Left hindlimb (tissue), 1 donor: ENCODE measurements around the gene SNRPA.
"Not testable (repeated sequence)": the region's sequence is repeated elsewhere in the genome, so short reads cannot be mapped to it uniquely, and the experiment has no call there.

ENCODE experiments used
- DNase-seq: peaks from one replicate; pipeline ENCODE4 v3.0.0-alpha.2; 2018

Gene SNRPA

DNA sequence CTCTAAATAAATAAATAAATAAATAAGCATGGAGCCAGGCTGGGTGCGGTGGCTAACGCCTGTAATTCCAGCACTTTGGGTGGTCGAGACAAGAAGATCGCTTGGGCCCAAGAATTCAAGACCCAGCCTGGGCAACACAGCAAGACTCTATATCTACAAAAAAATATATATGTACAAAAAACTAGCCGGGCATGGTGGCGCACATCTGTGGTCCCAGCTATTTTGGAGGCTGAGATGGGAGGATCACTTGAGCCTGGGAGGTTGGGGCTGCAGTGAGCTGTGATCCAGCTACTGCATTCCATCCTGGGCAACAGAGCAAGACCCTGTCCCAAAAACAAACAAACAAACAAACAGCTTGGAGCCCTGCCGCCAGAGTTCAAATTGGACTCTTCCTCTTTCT lies 3.5 kb upstream of the SNRPA start:
- DNase-seq, result no peak

DNA sequence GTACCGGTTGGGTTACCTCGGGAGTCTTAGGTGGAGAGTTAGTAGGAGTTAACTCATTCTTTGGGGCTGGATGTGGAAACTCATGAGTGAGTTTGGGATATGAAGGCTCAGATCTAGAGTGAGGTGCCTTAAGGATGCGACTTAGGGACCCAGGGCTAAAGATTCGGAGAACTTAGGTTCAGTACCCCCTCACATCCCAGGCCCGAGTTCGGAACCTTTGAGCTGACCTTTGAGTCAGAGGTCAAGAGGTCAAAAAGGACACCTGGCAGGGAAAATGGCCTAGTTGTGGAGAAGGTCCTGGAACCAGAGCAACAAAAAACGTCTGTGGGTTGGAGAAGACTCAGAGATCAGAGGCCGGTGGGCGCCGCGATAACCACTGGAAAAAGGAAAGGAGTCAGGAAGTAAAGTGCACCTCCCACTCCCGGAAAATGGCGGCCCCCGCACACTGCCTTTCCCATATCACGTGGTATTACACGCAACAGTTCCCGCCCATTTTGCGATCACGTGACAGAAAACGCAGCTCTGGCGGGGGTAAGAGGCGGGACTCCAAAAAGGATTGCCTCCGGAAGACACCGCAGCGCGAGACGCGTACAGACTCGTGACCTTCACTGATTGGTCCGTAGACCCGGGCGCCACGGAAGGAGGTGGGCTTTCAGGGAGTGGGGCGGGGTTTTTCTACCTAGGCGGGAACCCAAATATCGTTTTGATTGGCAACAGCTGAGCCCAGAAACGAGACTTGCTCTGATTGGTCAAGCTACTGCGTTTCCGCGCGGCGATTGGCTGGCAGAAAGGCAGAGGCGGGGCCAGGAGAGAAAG lies 737 bp upstream of the SNRPA start, which contains the start of gene ACTMAP:
TSS of gene ACTMAP (minus strand) at position 420 of the 816 bp plus-strand sequence. CDS start 674 bp downstream, outside the sequence.
- DNase-seq, result peak; percentile 100

DNA sequence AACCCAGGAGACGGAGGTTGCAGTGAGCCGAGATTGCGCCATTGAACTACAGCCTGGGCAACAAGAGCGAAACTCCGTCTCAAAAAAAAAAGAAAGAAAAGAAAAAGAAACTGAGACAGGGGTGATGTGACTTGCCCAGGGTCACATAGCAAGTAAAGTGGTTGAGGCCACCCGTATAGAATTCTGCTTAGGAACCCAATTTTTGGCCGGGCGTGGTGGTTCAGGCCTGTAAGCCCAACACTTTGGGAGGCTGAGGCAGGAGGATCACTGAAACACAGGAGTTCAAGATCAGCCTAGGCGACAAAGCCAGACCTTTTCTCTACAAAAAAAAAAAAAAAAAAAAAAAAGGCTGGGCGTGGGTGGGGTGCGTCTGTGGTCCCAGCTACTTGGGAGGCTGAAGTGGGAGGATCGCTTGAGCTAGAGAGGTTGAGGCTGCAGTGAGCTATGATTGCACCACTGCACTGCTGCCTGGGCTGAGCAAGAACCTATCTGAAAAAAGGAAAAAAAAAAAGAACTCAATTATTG lies 1.3 kb downstream of the SNRPA start:
- no peak for DNase-seq

DNA sequence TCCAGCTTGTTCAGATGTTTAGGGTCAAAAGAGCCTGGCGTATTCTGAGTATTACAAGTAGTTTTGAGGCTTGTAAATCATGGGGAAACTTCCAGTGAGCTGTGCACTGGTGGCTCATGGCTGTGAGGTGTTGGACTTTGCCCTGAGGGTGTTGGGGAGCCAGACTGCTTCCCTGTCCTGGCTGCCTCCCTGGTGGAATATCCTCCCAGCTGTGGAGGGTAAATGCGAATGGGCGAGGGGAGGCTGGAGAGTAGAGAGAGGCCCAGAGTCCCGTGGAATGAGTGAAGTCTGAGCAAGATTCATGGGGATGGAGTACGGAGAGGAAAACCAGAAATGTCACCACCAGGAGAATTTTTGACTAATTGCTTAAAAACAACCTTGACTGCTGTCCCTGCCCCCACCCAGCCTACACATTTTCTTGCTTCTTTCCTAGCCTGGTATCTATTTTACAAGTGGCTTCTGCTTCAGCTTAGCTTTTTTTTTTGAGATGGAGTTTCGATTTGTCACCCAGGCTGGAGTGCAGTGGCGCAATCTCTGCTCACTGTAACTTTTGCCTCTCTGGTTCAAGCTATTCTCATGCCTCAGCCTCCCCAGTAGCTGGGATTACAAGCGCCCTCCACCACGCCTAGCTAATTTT lies 3.7 kb downstream of the SNRPA start:
- DNase-seq, result no peak

DNA sequence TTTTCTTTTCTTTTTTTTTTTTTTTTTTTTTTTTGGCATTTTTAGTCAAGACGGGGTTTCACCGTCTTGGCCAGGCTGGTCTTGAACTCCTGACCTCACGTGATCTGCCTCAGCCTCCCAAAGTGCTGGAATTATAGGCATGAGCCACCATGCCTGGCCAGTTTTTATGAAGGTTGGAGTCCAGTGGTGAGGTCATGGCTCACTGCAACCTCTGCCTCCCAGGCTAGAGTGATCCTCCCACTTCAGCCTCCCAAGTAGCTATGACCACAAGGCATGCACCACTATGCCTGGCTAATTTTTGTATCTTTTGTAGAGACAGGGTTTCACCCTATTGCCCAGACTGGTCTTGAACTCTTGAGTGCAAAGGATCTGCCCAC lies 4.2 kb downstream of the SNRPA start:
- DNase-seq, result no peak

DNA sequence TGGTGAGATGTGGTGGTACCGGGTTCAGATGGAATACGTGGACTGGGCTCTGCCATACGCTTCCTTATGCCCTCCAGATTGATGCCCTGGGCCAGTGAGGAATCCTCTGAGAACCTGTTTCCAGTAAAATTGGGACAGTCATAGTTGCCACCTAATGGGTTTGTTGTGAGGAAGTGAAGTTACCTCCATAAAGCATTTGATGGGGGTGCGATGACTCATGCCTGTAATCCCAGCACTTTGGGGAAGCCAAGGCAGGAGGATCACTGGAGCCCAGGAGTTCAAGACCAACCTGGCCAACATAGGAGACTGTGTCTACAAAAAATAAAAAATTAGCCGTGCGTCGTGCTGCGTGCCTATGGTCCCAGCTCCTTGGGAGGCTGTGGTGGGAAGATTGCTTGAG lies 4.8 kb downstream of the SNRPA start:
- no peak for DNase-seq

DNA sequence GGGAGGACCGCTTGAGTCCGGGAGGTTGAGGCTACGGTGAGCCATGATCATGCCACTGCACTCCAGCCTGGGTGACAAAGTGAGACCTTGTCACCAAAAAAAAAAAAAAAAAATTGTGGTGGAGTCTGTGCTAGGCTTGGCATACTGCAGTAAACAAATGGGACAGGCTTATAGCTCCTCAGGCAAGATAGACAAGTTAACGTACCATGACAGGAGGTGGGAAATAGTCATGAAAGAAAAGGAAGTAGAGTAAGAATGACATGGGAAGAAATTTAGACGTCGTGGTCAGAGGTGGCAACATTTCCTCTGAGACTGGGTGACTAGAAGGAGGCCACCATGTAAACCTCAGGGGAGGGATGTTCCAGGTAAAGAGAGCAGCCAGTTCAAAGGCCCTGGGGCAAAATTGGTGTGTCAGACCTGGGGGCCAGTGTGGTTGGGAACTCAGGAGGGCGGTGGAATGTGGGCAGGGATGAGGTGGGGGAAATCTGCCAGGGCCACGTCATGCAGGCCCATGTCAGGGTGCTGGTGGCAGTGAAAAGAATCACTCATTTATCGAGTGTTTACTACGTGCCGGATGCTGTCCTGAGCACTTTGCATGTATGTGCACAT lies 5.6 kb downstream of the SNRPA start:
- DNase-seq, result no peak

DNA sequence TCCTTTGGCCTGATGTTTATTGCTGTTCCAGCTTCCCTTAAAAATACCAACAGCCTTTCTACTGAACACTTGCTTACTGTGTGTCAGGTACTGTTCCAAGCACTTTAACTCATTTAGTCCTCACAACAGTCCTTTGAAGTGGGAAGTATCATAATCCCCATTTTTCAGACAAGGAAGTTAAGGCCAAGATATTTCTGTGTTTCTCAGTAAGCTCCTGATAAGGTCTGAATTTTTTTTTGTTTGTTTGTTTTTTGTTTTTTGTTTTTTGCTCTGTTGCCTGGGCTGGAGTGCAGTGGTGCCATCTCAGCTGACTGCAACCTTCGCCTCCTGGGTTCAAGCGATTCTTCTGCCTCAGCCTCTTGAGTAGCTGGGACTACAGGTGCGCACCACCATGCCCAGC lies 7.5 kb downstream of the SNRPA start:
- DNase-seq, result no peak

DNA sequence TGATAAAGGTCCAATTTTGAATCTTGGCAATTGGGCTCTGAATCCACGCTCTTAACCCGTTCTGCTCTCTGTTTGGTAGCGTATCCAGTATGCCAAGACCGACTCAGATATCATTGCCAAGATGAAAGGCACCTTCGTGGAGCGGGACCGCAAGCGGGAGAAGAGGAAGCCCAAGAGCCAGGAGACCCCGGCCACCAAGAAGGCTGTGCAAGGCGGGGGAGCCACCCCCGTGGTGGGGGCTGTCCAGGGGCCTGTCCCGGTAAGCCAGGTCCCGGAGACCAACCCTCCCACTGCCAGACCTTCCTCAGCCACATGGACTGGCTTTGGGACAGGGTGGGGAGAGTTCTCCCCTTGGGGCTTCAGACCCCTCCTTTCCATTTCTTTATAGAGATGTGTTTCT lies 8.3 kb downstream of the SNRPA start:
- no peak for DNase-seq

DNA sequence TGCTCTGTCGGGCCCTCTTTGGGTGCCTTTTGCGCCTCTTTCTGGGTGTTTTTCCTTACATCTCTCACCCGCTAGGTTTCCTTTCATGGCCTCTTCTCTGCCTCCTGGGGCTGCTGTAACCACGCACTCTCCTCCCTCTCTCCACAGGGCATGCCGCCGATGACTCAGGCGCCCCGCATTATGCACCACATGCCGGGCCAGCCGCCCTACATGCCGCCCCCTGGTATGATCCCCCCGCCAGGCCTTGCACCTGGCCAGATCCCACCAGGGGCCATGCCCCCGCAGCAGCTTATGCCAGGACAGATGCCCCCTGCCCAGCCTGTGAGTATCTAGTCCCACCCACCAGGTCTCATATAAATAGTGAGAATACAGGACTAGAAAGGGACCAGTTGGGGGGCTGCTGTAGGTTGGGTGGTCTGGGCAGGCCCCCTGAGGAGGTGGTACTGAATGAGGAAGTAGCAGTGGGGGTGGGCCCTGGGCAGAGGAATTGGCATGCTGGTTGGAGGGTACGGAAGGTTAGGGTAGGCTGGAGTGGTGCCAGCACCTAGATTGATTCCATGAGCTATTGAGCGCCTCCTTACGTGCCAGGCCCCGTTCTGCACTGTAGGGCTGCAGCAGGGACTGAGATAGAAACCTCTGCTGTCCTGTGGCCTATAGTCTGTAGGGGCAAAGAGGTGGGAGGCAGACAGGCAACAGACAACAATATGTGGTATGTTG lies 11.9 kb downstream of the SNRPA start:
- no peak for DNase-seq

DNA sequence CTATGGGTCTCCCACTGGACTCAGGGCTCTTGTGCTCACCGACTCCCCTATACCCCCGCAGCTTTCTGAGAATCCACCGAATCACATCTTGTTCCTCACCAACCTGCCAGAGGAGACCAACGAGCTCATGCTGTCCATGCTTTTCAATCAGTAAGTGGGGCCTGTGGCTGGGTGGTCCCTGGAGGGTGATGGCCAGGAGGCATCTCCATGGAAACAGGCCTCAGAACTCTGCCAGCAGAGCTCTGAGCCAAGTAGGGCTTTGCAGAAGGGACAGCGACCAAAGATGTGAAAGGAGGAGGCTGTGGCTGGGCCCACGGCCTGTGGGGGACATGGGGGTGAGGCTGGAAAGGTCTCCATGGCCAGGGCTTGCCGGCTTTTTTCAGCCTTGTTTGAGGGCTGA lies 12.5 kb downstream of the SNRPA start:
- no peak for DNase-seq

DNA sequence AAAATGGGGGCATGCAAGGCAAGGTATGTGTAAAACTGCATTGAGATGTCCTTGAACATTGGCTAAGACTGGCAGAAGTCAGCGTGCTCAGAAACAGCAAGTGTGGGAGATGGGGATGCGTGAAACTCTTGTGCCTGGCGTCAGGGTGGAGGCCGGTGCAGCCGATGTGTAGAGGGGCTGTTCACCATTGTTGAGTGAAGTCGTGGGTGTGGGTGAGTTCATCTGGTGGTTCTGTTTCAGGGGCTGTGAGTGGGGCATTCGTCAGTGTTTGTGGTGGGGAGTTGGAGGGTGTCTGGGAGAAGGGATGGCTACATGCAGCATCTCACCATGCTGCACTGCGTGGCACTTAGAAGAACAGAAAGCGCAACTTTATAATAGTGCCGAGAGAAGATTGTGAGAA lies 13.0 kb downstream of the SNRPA start:
- no peak for DNase-seq

DNA sequence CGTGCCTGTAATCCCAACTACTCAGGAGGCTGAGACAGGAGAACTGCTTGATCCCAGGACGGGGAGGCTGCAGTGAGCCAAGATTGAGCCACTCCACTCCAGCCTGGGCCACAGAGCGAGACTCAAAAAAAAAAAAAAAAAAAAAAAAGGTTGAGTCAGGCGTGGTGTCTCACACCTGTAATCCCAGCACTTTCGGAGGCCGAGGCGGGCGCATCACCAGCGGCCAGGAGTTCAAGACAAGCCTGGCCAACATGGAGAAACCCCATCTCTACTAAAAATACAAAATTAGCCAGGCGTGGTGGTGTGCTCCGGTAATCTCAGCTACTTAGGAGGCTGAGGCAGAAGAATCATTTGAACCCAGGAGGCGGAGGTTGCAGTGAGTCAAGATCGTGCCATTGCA lies 15.4 kb downstream of the SNRPA start:
- not testable (repeated sequence) for DNase-seq

DNA sequence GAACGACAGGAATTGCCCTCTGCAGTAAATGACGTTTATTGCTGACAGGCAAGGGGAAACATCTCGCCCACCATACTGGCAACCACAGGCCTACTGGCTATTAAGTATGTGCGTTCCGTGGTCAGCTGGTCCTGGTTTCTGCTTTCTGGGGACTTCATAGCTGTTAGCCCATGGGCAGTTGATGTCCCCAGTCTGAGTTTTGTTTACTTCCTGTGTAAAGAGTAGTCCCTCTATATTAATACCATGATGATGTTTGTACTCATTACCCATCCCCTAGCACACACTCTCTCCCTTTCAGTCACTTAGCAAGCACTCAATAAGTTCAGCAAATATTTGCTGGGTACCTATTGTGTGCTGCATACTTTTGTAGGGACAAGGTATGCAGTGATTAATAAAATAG lies 17.9 kb downstream of the SNRPA start:
- DNase-seq, result no peak

DNA sequence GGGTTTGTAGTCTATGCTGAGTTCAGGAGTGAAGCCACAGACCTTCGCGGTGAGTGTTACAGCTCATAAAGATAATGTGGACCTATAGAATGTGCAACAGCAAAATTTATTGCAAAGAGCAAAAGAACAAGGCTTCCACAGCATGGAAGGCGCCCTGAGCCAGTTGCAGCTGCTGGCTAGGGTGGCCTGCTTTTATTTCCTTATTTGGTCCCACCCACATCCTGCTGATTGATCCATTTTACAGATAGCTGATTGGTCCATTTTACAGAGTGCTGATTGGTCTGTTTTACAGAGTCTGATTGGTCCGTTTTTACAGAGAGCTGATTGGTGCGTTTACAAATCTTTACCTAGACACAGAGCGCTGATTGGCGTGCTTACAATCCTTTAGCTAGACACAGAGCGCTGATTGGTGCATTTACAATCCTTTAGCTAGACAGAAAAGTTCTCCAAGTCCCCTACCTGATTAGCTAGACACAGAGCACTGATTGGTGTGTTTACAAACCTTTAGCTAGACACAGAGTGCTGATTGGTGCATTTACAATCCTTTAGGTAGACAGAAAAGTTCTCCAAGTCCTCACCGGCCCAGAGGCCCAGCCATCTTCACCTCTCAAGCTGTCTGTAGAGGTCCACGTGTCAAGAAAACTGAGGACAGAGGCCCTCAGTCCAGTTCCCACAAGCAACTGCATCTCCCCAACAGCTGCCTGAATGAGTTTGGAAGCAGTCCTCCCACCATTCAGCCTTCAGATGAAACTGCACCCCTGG lies 20.3 kb downstream of the SNRPA start:
- DNase-seq, result not testable (repeated sequence)

DNA sequence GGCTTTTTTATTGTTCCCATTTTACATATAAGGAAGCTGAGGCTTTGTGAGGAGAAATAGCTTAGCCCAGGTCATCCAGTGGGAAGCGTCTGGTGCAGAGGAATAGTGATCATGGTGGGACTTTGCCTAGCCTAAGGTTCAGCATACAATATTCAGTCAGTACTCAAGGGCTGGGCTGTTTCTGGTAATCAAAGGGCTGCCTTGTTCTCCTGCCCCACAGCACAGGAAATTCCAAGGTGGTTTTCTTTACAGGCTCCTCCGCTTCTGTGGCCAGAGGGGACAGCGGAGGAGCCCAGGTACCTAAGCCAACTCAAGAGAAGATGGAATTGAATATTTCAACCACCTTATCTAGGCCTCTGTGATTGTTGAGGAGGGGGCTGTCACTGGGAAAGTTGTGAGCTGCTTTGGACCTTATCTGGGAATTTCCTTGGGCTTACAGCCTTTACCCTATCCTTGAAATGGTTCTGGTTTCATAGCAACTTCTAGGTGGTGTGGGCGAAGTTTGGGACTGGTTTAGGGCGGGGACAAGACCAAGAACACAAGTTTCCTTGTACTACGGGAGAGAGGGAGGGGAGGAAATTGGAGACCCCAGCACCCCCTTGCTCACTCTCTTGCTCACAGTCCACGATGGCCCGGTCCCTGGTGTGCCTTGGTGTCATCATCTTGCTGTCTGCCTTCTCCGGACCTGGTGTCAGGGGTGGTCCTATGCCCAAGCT lies 24.1 kb downstream of the SNRPA start, which contains the start of gene MIA:
TSS of gene MIA (plus strand) at position 606 of the 716 bp plus-strand sequence. CDS start at position 628, 22 bp downstream.
- DNase-seq, result peak; percentile 57

DNA sequence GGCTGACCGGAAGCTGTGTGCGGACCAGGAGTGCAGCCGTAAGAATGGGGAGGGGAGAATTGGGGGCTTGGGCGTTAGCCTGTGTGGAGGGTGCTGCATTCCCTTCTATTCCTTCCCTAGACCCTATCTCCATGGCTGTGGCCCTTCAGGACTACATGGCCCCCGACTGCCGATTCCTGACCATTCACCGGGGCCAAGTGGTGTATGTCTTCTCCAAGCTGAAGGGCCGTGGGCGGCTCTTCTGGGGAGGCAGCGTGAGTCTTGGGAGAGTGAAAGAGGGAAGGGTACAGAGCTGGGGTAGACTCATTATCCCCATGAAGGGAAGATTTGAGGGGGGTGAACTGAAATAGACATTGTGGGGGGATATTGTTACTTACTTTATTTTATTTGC lies 24.6 kb downstream of the SNRPA start:
- no peak for DNase-seq

DNA sequence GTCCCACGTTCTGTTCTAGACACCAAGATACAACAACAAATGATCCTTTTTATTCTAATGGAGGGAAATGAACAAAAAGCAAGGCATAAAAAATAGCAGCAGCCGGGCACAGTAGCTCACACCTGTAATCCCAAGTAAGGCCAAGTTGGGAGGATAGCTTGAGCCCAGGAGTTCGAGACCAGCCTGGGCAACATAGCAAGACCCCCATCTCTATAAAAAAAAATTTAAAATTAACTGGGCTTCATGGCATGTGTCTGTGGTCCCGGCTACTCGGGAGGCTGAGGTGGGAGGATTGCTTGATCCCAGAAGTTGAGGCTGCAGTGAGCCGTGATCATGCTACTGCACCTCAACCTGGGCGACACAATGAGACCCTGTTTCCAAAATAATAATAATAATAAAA lies 25.4 kb downstream of the SNRPA start:
- no peak for DNase-seq

DNA sequence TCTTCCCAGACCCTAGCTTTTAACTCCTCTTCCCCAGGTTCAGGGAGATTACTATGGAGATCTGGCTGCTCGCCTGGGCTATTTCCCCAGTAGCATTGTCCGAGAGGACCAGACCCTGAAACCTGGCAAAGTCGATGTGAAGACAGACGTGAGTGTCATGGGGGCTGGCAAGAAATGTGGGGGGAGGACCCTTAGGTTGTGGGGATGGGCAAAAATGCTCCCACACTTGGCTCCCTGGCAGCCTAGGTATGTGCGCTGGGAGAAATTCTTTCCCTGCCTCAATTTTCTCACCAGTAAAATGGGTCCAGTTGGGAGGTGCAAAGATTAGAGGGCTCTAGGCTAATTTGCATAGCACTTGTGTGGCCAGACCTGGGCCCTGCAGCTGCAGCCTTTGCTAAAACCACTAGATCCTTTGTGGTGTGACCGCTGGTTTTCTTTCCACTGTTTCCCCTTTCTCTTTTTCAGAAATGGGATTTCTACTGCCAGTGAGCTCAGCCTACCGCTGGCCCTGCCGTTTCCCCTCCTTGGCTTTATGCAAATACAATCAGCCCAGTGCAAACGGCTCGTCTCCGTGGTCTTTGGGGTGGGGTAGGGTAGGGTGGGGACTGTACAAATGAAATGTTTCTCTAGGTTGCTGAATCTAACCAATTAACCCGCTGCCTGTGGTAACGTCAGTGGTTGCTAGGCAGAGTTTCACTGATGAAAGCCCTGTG lies 26.1 kb downstream of the SNRPA start:
- DNase-seq, result peak; percentile 92

DNA sequence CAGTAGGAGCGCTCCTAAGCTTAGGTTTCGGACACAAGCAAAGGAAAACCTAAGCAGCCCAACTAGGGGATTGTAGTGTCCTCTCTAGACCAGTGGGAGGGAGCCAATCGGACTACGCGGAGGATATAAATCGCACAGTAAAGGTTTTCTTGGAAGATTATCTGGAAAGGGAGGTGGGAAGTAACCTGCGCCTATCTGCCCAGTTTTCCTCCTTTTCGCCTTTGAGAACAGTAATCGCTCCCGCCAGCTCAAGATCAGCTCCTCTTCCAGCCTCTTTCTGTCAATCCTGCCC lies 26.6 kb downstream of the SNRPA start:
- DNase-seq, result no peak
